Mesenchymal stem cell (in vitro differentiated cells and primary cell): ENCODE data around the gene ZDHHC16.

Experiments used
- DNase-seq: peaks from one replicate; pipeline ENCODE4 v3.0.0-alpha.2; 2013
- H2AFZ ChIP-seq: one replicate; pipeline ENCODE4 v1.6.1; 2013; ENCODE audit warnings: low read depth, mild to moderate bottlenecking, control low read depth, inconsistent platforms, low read length, moderate library complexity
- H2AK5ac ChIP-seq: 2 replicates; pipeline ENCODE4 v1.6.1; 2013; ENCODE audit warnings: low read length, moderate library complexity, mild to moderate bottlenecking, inconsistent platforms; ENCODE audit not compliant: severe bottlenecking
- H2BK120ac ChIP-seq: one replicate; pipeline ENCODE4 v1.6.1; 2013; ENCODE audit warnings: low read depth, mild to moderate bottlenecking, inconsistent platforms, low read length, moderate library complexity
- H2BK12ac ChIP-seq, 2 experiments: one replicate each; pipeline ENCODE4 v1.6.1; 2013; ENCODE audit warnings: inconsistent platforms in 2 of 2, low read length in 2 of 2, mild to moderate bottlenecking in 2 of 2, moderate library complexity in 2 of 2, control low read depth in 1 of 2
- H2BK15ac ChIP-seq: one replicate; pipeline ENCODE4 v1.6.1; 2013; ENCODE audit warnings: mild to moderate bottlenecking, low read depth, inconsistent platforms; ENCODE audit not compliant: poor library complexity, severe bottlenecking
- H2BK5ac ChIP-seq: 2 replicates; pipeline ENCODE4 v1.6.1; 2013; ENCODE audit warnings: low read depth, mild to moderate bottlenecking, low read length, control low read depth, inconsistent platforms; ENCODE audit not compliant: poor library complexity, severe bottlenecking
- H3K14ac ChIP-seq, 2 experiments: one replicate each; pipeline ENCODE4 v1.6.1; 2013; ENCODE audit warnings: inconsistent platforms in 2 of 2, low read length in 2 of 2, control low read depth in 1 of 2, mild to moderate bottlenecking in 1 of 2, moderate library complexity in 1 of 2
- H3K18ac ChIP-seq, 2 experiments: one replicate each; pipeline ENCODE4 v1.6.1; 2013; ENCODE audit warnings: inconsistent platforms in 2 of 2, low read length in 2 of 2, control low read depth in 1 of 2, low read depth in 1 of 2, mild to moderate bottlenecking in 1 of 2
- H3K23ac ChIP-seq, 2 experiments: one replicate each; pipeline ENCODE4 v1.6.1; 2013; ENCODE audit warnings: inconsistent platforms in 2 of 2, low read length in 2 of 2, mild to moderate bottlenecking in 2 of 2, moderate library complexity in 2 of 2, control low read depth in 1 of 2
- H3K27ac ChIP-seq: 2 replicates; pipeline ENCODE4 v1.5.1; 2013; ENCODE audit warnings: mild to moderate bottlenecking, moderate library complexity, low read length, control low read depth, inconsistent platforms; ENCODE audit not compliant: poor library complexity, severe bottlenecking
- H3K27me3 ChIP-seq, 2 experiments: 2 replicates each; pipeline versions ENCODE4 v1.6.1 to v1.7.0; 2013; ENCODE audit warnings: low read length in 2 of 2, mild to moderate bottlenecking in 2 of 2, moderate library complexity in 2 of 2, control low read depth in 1 of 2, inconsistent platforms in 1 of 2; ENCODE audit not compliant: control insufficient read depth in 1 of 2, insufficient read depth in 1 of 2
- H3K36me3 ChIP-seq, 2 experiments: 2 replicates each; pipeline versions ENCODE4 v1.6.1 to v1.7.0; 2013; ENCODE audit warnings: low read length in 2 of 2, control low read depth in 1 of 2, inconsistent platforms in 1 of 2, low read depth in 1 of 2, mild to moderate bottlenecking in 1 of 2; ENCODE audit not compliant: insufficient read depth in 2 of 2, control insufficient read depth in 1 of 2
- H3K4ac ChIP-seq, 2 experiments: one replicate each; pipeline ENCODE4 v1.6.1; 2013; ENCODE audit warnings: inconsistent platforms in 2 of 2, low read length in 2 of 2, mild to moderate bottlenecking in 2 of 2, moderate library complexity in 2 of 2, control low read depth in 1 of 2, low read depth in 1 of 2
- H3K4me1 ChIP-seq: 2 replicates; pipeline ENCODE4 v1.6.1; 2013; ENCODE audit warnings: low read depth, low read length, control low read depth; ENCODE audit not compliant: control insufficient read depth, insufficient read depth
- H3K4me2 ChIP-seq: 2 replicates; pipeline ENCODE4 v1.6.1; 2013; ENCODE audit warnings: low read length, mild to moderate bottlenecking, inconsistent platforms; ENCODE audit not compliant: poor library complexity, severe bottlenecking
- H3K4me3 ChIP-seq, 2 experiments: 2 replicates each; pipeline versions ENCODE4 v1.5.1 to v1.7.0; 2013; ENCODE audit warnings: low read length in 2 of 2, mild to moderate bottlenecking in 2 of 2, control low read depth in 1 of 2, low read depth in 1 of 2; ENCODE audit not compliant: insufficient read depth in 1 of 2
- H3K79me1 ChIP-seq: replicated peaks from 2 replicates; pipeline ENCODE4 v1.6.1; 2013; ENCODE audit warnings: mild to moderate bottlenecking, control low read depth, low read length, inconsistent platforms; ENCODE audit not compliant: poor library complexity, severe bottlenecking
- H3K9ac ChIP-seq: 2 replicates; pipeline ENCODE4 v1.7.0; 2013; ENCODE audit warnings: mild to moderate bottlenecking, low read length, moderate library complexity
- H3K9me3 ChIP-seq: 2 replicates; pipeline ENCODE4 v1.7.0; 2013; ENCODE audit warnings: mild to moderate bottlenecking, low read length; ENCODE audit not compliant: control insufficient read depth
- H4K8ac ChIP-seq: one replicate; pipeline ENCODE4 v1.6.1; 2013; ENCODE audit warnings: inconsistent platforms, mild to moderate bottlenecking, low read length, moderate library complexity
- H4K91ac ChIP-seq: one replicate; pipeline ENCODE4 v1.6.1; 2013; ENCODE audit warnings: mild to moderate bottlenecking, low read length, inconsistent platforms
- WGBS: methylation state at CpG from one replicate; pipeline ENCODE4 v1.1.7; 2013; ENCODE audit warnings: mixed read lengths; 5-methylcytosine and 5-hydroxymethylcytosine counted together

The ZDHHC16 gene

DNA sequence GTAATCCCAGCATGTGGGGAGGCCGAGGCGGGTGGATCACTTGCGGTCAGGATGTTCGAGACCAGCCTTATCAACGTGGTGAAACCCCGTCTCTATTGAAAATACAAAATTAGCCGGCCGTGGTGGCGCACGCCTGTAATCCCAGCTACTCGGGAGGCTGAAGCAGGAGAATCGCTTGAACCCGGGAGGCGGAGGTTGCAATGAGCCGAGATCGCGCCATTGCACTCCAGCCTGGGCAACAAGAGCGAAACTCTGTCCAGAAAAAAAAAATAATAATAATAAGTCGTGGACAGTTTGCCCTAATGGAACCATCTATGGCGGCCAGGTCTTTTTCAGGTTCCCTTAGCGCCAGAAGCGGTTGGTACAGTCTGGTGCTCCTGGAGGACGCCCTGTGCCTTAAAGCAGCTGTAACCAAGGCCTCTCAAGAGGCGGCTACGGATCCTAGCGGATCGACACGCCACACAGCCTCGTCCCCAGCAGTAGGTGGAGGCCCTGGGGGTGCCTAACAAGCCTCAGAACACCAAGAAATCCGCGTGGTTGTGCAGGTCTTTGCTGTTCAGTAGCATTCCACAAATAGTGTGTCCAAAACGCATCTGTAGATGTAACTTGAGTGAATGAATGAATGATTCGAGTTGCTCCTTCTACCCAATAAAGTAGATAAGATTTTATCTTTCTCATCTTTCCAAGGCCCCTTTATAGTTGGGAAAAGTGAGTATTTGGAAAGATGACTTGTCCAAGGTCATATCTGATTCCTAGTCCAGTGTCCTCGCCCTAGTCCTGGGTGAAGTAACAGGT lies 19.0 kb upstream of the ZDHHC16 start:
- no peaks in the 10 kb centered on the region for H3K27me3 ChIP-seq
- under 1% methylated on average over 28 of the region's 34 CpGs for WGBS
- peak overlapping the region; percentile 67 for H4K8ac ChIP-seq
- peaks cover 9% of the 10 kb centered on the region for H3K4me1 ChIP-seq
- H3K9ac ChIP-seq: peak overlapping the region; percentile 98
- peak; percentile 61 for DNase-seq
- H3K27ac ChIP-seq: peak overlapping the region; percentile 90
- H2BK120ac ChIP-seq: no peak overlapping the region
- peak overlapping the region; percentile 64 to 99 for H3K18ac ChIP-seq
- peak overlapping the region in 1 of 2 experiments; percentile 90 for H3K14ac ChIP-seq
- no peaks in the 10 kb centered on the region for H3K9me3 ChIP-seq
- H2BK5ac ChIP-seq: peak overlapping the region; percentile 82
- H3K4me2 ChIP-seq: peak overlapping the region; percentile 88
- H2BK12ac ChIP-seq: no peak overlapping the region
- H2AK5ac ChIP-seq: peak overlapping the region; percentile 40
- no peak overlapping the region for H2BK15ac ChIP-seq
- H4K91ac ChIP-seq: peak overlapping the region; percentile 78
- peaks cover 17 to 28% of the 10 kb centered on the region in 2 experiments for H3K36me3 ChIP-seq
- peaks cover 9% of the 10 kb centered on the region for H3K79me1 ChIP-seq
- H3K23ac ChIP-seq: peak overlapping the region in 1 of 2 experiments; percentile 16
- peak overlapping the region; percentile 74 to 98 for H3K4me3 ChIP-seq
- no peak overlapping the region for H2AFZ ChIP-seq
- H3K4ac ChIP-seq: peak overlapping the region in 1 of 2 experiments; percentile 94

DNA sequence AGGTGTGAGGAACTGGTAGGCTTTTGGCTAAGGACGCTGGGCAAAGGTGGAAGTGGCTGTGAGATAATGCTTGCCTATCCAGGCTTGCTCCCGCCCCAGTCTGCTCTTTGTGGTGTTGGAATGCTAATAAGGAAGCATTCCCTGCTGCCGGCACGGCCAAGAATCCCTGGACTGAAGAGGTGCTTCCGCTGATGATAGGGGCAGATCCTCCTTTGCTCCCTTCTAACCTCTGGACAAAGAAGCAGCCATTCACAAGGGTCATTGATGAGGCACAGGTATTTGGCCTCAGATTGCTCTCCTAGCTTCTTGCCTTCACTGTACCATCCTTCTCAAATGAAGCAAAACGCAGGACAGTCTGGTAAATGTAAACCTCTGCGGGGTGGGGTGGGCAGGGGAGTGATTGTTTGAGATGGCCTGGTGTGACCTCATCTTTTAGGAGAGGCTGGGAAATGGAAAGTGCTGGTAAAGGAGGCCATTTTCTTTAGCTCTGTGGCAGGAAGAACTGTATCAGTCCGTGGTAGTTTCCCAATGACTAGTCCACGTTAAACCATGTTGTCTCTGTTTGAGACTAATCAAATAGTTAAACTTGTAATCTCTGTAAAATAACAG lies 18.3 kb upstream of the ZDHHC16 start:
- Histone ChIP-seq H4K91ac (peak overlapping the region; percentile 8), H3K4me3 (peak overlapping the region; percentile 45 to 98), H3K27me3 (no peaks in the 10 kb centered on the region), H3K9ac (peak overlapping the region; percentile 98), H3K4me1 (peaks cover 6% of the 10 kb centered on the region), H4K8ac (peak overlapping the region; percentile 45), H3K9me3 (no peaks in the 10 kb centered on the region), H3K27ac (peak overlapping the region; percentile 90), H3K23ac (peak overlapping the region in 1 of 2 experiments; percentile 9), H2BK5ac (no peak overlapping the region), H2AK5ac (peak overlapping the region; percentile 88), H2BK120ac (no peak overlapping the region), H2BK12ac (no peak overlapping the region), H3K4me2 (peak overlapping the region; percentile 88), H3K18ac (peak overlapping the region in 1 of 2 experiments; percentile 73), H3K79me1 (peaks cover 9% of the 10 kb centered on the region), H3K36me3 (peaks cover 17 to 31% of the 10 kb centered on the region in 2 experiments), H2BK15ac (no peak overlapping the region), H2AFZ (no peak overlapping the region), H3K4ac (peak overlapping the region in 1 of 2 experiments; percentile 17), H3K14ac (peak overlapping the region in 1 of 2 experiments; percentile 90)
- 2% methylated on average over 7 of the region's 9 CpGs for WGBS
- DNase-seq: peak; percentile 67

GRCh38 chr10:97428572-97428981 lies 17.4 kb upstream of the ZDHHC16 start:
- H4K8ac ChIP-seq: no peak overlapping the region
- 67% methylated on average over 3 of the region's 4 CpGs for WGBS

GRCh38 chr10:97434055-97434454 lies 11.9 kb upstream of the ZDHHC16 start:
- DNase-seq: no peak
- H3K4me3 ChIP-seq: no peak overlapping the region
- no peak overlapping the region for H2AK5ac ChIP-seq
- no peak overlapping the region for H2BK12ac ChIP-seq
- no peak overlapping the region for H2AFZ ChIP-seq
- H3K36me3 ChIP-seq: peaks cover 51 to 85% of the 10 kb centered on the region in 2 experiments
- no peak overlapping the region for H3K14ac ChIP-seq
- H3K27me3 ChIP-seq: no peaks in the 10 kb centered on the region
- H3K4me2 ChIP-seq: no peak overlapping the region
- H4K91ac ChIP-seq: no peak overlapping the region
- no peak overlapping the region for H3K4ac ChIP-seq
- no peaks in the 10 kb centered on the region for H3K9me3 ChIP-seq
- H3K9ac ChIP-seq: no peak overlapping the region
- H2BK120ac ChIP-seq: no peak overlapping the region
- no peak overlapping the region for H3K27ac ChIP-seq
- H3K23ac ChIP-seq: no peak overlapping the region
- H3K18ac ChIP-seq: no peak overlapping the region
- H2BK5ac ChIP-seq: no peak overlapping the region
- H2BK15ac ChIP-seq: no peak overlapping the region
- H3K79me1 ChIP-seq: peaks cover 12% of the 10 kb centered on the region
- H3K4me1 ChIP-seq: peaks cover 2% of the 10 kb centered on the region
- H4K8ac ChIP-seq: no peak overlapping the region

More at GRCh38 chr10:97428572-97428981, 17.4 kb upstream of the ZDHHC16 start:
- H2BK120ac ChIP-seq: no peak overlapping the region
- no peak overlapping the region for H2AFZ ChIP-seq
- H3K27ac ChIP-seq: peak overlapping the region; percentile 44
- H2BK15ac ChIP-seq: no peak overlapping the region
- H3K79me1 ChIP-seq: peaks cover 7% of the 10 kb centered on the region
- no peak overlapping the region for H4K91ac ChIP-seq
- peak overlapping the region; percentile 56 for H3K4me2 ChIP-seq
- H2AK5ac ChIP-seq: peak overlapping the region; percentile 87
- H3K9ac ChIP-seq: peak overlapping the region; percentile 98
- H3K4me1 ChIP-seq: peaks cover 2% of the 10 kb centered on the region
- H3K23ac ChIP-seq: no peak overlapping the region
- peak overlapping the region in 1 of 2 experiments; percentile 75 for H3K4ac ChIP-seq
- peaks cover 20 to 36% of the 10 kb centered on the region in 2 experiments for H3K36me3 ChIP-seq
- no peaks in the 10 kb centered on the region for H3K27me3 ChIP-seq
- no peak overlapping the region for H3K18ac ChIP-seq
- no peak overlapping the region for H2BK12ac ChIP-seq
- H3K4me3 ChIP-seq: peak overlapping the region in 1 of 2 experiments; percentile 98
- DNase-seq: peak; percentile 46
- no peak overlapping the region for H3K14ac ChIP-seq
- no peak overlapping the region for H2BK5ac ChIP-seq
- no peaks in the 10 kb centered on the region for H3K9me3 ChIP-seq
